ENCODE results near the gene CTNNA3.

GRCh38 chr10:66834802-66835201 is 861.2 kb downstream of the CTNNA3 start:
- TF ChIP-seq CTCF (tag by site-specific recombination; IDR thresholded peaks at IDR 0.05) (no peak), ZNF335 (tag by site-specific recombination; conservative IDR thresholded peaks at IDR 0.05) (no peak), MEIS1 (CRISPR knock-in tag; IDR thresholded peaks at IDR 0.05; ENCODE audit: borderline replicate concordance) (no peak), ZBTB1 (tag by site-specific recombination; IDR thresholded peaks at IDR 0.05) (no peak), PRDM10 (tag by site-specific recombination; IDR thresholded peaks at IDR 0.05) (no peak), ZNF768 (tag by site-specific recombination; IDR thresholded peaks at IDR 0.05) (no peak), ZNF510 (tag by site-specific recombination; IDR thresholded peaks at IDR 0.05; ENCODE audit: insufficient replicate concordance) (no peak), TCF7L2 (IDR thresholded peaks at IDR 0.05; ENCODE audit: borderline replicate concordance, low read depth, low read length) (no peak), MYNN (tag by site-specific recombination; IDR thresholded peaks at IDR 0.05; ENCODE audit: borderline replicate concordance) (no peak), ZNF138 (tag by site-specific recombination; IDR thresholded peaks at IDR 0.05; ENCODE audit: borderline replicate concordance) (no peak), ZNF274 (IDR thresholded peaks at IDR 0.05; ENCODE audit: low read length) (no peak), ZNF274 (tag by site-specific recombination; IDR thresholded peaks at IDR 0.05; ENCODE audit: borderline replicate concordance) (no peak), ZSCAN18 (tag by site-specific recombination; IDR thresholded peaks at IDR 0.05) (no peak), KLF9 (tag by site-specific recombination; IDR thresholded peaks at IDR 0.05; ENCODE audit: low read depth) (no peak)
- TF ChIP-seq, protein P1, sequence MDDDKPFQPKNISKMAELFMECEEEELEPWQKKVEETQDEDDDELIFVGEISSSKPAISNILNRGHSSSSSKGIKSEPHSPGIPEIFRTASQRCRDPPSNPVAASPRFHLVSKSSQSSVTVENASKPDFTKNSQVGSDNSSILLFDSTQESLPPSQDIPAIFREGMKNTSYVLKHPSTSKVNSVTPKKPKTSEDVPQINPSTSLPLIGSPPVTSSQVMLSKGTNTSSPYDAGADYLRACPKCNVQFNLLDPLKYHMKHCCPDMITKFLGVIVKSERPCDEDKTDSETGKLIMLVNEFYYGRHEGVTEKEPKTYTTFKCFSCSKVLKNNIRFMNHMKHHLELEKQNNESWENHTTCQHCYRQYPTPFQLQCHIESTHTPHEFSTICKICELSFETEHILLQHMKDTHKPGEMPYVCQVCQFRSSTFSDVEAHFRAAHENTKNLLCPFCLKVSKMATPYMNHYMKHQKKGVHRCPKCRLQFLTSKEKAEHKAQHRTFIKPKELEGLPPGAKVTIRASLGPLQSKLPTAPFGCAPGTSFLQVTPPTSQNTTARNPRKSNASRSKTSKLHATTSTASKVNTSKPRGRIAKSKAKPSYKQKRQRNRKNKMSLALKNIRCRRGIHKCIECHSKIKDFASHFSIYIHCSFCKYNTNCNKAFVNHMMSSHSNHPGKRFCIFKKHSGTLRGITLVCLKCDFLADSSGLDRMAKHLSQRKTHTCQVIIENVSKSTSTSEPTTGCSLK (tag by site-specific recombination; IDR thresholded peaks at IDR 0.05): no peak
